WI38 (cell line): ENCODE data around the gene ZNF423.
"Not testable (repeated sequence)": the region's sequence is repeated elsewhere in the genome, so short reads cannot be mapped to it uniquely, and the experiment has no call there.

Source experiments
- H3K4me3 ChIP-seq: 2 replicates; pipeline ENCODE4 v1.5.1; 2011; ENCODE audit warnings: low read depth, mild to moderate bottlenecking, control low read depth, low read length
- CTCF ChIP-seq: IDR thresholded peaks from 2 replicates; pipeline ENCODE4 v1.5.1; 2012; ENCODE audit warnings: low read depth, mild to moderate bottlenecking, control low read depth, low read length

ZNF423 gene

GRCh38 chr16:49567950-49568349, 288.0 kb downstream of the ZNF423 start:
- H3K4me3 ChIP-seq = no peak overlapping the region
- no peak for TF ChIP-seq CTCF

GRCh38 chr16:49566432-49566831, 289.5 kb downstream of the ZNF423 start:
- H3K4me3 ChIP-seq = no peak overlapping the region
- no peak for TF ChIP-seq CTCF

- H3K4me3 ChIP-seq = no peak overlapping the region
- no peak for TF ChIP-seq CTCF
These were observed 291.2 kb downstream of the ZNF423 start for GRCh38 chr16:49564496-49565229.

- no peak for TF ChIP-seq CTCF
- no peak overlapping the region for H3K4me3 ChIP-seq
These were observed 292.2 kb downstream of the ZNF423 start for GRCh38 chr16:49563666-49564065.

GRCh38 chr16:49562894-49563293, 293.0 kb downstream of the ZNF423 start:
- not testable (repeated sequence) for H3K4me3 ChIP-seq

- H3K4me3 ChIP-seq = no peak overlapping the region
- TF ChIP-seq CTCF = no peak
These were observed 293.7 kb downstream of the ZNF423 start for GRCh38 chr16:49562228-49562627.

- no peak overlapping the region for H3K4me3 ChIP-seq
- TF ChIP-seq CTCF = no peak
These were observed 295.7 kb downstream of the ZNF423 start for GRCh38 chr16:49560004-49560830.
